NCI-H2081 treated with DMSO at 0.1 percent for 48 hours (cell line): ENCODE results near the gene CA10.

Experiments used
- DNase-seq: peaks from one replicate; lab custom pipeline; 2025; lab: John Stamatoyannopoulos, UW

Gene CA10

GRCh38 chr17:51947160-51947735 is 211.3 kb downstream of the CA10 start:
- DNase-seq = no peak

GRCh38 chr17:51946311-51946710 is 212.2 kb downstream of the CA10 start:
- no peak for DNase-seq

- DNase-seq = no peak
Observed at GRCh38 chr17:51941272-51941671, 217.2 kb downstream of the CA10 start.

DNA sequence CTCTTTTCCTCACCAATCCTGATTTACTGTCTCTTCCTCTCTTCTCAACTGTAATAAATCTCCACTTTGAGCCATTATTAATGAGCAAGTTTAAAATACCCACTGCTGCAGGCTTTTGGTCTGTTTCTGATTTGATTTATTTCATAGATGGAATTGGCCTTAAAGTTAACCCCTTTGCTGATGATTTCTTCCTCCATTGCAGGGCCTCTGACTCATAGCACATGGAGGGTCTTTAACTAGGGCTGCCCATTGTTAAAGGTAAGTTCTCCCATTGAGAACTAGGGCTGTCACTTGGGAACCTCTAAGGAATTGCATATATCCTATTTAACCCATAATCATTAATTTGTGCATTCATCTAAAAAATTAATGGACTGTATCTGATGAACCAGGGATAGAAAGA is 221.2 kb downstream of the CA10 start:
- no peak for DNase-seq

- DNase-seq = no peak
Observed at GRCh38 chr17:51935477-51935876, 223.0 kb downstream of the CA10 start.

DNA sequence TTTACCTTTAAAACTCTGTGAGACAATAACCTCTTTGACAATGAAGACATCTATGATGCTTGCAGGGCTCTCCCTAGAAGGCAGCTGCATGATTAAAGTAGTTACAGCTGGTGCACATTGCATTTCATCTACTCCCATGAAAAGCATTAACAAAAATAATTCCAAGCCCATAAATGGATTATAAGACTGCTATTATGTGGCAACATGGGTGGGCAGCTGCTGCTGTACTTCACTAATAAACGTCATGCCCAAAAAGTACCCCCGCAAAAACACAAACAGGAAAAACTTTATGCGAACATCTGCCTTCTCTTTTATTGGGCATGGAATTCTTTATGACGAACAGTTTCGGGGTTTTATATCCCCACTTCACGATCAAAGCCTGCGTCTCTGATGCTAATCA is 224.9 kb downstream of the CA10 start:
- DNase-seq = no peak

DNA sequence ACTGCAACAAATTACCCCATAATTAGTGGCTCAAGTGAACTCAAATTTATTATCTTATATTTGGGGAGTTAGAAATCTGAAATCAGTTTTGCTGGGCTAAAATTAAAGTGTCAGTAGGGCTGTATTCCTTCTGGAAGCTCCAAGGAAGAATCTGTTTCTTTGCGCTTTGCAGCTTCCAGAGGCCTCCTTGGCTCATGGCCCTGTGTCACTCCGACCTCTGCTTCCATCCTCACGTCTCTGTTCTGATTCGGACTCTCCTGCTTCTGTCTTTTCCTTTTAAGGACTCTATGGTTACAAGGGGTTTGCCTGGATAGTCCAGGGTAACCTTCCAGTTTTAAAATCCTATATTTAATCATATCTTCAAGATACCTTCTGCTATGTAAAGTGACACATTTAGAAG is 232.1 kb downstream of the CA10 start:
- no peak for DNase-seq

DNA sequence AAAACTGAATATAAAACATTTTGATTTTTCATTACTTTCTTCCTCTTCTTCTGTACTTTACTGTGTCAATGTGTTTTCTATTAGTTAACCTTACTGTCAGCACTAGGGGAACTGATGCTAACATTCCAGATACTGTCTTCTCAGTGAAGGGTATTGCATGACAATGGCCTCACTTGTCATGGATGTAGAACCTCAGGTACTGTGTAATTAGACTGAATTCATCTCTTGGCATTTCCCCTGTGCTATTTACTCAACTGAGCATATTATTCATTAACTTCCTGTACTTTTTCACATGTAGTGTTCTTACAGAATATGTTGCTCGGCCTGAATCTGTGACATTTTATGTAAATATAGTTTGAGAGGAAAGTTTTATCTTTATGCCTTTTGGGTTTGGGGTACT is 237.0 kb downstream of the CA10 start:
- no peak for DNase-seq

DNA sequence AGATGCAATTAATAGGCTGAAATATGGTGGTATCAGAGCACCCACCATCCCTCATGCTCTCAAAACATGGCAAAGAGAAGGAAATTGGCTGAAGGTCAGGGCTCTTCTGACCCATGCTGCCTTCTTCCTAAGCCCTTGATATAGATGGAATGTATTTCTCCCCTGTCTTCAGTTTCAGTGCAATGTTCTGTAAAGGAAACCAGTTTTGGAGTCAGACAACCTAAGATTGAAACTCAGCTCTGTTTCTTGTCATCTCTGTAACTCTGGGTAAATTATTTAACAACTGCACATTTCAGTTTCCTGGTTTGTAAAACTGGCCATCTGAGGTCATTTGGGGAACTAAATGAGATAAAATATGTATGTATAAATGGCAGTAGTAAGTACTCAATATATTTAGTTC is 243.9 kb downstream of the CA10 start:
- no peak for DNase-seq

DNA sequence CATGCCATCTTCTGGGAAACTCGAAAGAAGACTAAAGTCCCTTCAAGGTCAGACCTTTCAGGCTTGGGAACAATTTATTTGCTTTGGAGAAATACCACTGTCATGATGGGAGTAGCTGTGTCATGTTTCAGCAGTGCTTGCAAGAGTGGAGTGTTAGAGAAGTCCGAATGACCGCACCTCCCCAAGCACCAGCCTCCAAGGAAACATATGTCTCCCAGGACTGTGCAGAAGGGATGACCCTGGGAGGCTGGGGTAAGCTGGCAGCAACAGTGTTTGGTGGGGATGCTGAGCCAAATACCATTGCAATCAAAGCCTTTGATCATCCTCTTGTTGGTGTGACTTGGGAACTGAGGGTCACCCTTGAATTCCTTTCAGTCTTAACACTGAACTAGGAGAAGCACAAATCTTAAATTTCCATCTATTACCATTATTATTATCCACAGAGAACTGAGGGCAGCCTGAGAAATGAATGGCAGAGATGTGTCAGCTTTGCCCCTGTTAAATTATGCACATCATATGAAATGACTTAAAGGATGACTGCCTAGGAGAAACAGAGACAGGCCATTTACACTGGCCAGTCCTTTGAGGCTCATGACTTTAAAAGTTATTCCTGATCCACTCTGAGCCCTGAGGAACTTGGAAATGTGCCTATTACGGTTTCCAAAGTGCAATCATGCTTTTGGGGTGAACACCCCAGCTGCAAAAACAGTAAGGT is 244.9 kb downstream of the CA10 start:
- no peak for DNase-seq

DNA sequence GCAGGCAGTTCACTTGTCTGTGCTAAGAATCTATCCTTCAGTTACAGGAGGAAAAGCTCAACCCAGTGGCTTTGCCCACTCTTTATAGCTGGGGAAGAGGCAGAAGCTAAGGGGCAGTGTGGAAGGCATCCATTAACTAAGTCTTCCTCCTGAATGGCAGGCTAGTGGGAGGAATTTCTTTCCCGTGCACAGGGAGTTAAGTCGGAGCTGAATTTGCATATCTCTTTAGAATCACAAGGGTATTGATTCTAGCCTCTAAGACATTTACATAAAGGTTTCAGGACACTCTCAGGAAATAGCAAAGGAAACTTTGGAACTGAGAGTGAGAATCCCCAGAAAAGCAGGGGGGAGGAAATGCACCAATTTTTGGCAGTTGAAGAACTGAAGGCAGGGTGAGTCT is 245.6 kb downstream of the CA10 start:
- DNase-seq = no peak

DNA sequence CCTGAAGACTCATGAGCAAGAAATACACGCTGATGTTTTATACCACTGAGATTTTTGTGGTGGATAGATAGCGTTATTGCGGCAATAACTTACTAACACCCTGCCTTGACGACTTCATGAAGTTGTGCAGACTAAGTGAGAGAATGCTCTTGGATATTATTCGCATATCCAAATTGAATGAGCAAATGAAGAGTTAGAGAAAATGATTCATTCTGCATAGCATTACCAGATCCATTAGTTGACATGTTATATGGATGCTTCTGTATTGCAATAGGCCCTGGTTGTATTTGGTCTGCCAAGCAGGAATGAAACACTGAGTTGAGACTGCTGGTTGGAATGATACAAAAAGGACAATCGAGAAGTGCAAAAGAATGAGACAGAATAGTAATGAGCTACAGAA is 247.3 kb downstream of the CA10 start:
- DNase-seq = no peak

- DNase-seq = no peak
Observed at GRCh38 chr17:51909971-51910370, 248.5 kb downstream of the CA10 start.

- DNase-seq = no peak
Observed at GRCh38 chr17:51908841-51909537, 249.5 kb downstream of the CA10 start.

DNA sequence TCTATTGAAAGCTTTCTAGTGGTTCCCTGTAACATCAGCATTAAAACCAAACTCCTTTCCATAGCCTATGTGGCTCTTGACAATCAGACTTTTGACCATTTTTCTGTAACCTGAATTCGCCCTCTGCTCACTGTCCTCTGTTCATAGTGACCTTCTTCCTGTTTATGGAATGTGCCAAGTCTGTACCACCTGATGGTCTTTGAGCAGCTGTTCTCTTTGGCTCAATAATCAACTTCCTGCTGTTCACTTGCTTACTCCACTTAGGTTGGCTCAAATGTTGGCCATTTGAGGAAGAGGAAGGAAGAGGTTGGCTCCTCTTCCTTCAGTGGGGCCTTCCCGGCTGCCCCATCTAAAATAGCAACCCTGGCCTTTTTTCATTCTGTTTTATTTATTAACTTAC is 251.5 kb downstream of the CA10 start:
- no peak for DNase-seq

GRCh38 chr17:51904379-51904778 is 254.1 kb downstream of the CA10 start:
- DNase-seq = no peak

DNA sequence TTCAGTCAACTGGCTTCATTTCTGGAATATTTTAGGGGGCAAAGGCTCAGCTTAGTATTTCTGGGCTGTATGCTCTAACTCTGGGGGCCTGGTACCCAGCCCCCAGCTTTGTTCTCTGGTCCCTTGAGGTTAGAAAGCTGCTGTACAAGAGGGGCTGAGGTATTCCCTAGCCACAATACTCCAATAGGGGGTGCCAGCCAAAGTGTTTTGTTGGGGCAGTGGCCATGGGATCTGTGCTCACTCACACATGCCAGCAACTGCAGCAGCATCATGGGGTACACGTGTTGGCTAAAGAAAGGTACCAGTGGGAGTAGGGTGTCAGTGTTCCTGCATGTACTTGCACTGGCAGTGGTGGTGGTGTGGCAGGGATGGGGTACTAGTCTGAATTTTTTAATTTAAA is 257.3 kb downstream of the CA10 start:
- DNase-seq = no peak

DNA sequence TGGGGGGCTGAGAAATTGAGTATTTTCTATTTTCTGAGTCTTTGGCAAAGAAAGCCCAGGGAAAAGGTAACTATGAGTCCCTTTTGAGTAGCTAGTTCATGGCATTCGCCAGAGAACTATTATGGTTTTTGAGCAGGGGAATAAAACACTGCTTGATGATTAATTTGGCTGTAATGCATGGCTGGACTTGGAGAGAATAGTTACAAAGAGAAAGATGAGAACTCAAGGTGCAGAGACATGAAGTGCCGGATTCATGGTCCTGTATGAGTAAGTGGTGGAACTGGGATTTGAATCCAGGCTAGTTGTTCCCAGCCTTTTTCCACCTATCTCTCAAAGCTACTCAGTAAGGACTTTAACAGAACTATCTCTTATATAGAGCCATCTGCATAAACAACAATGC is 266.6 kb downstream of the CA10 start:
- DNase-seq = no peak

DNA sequence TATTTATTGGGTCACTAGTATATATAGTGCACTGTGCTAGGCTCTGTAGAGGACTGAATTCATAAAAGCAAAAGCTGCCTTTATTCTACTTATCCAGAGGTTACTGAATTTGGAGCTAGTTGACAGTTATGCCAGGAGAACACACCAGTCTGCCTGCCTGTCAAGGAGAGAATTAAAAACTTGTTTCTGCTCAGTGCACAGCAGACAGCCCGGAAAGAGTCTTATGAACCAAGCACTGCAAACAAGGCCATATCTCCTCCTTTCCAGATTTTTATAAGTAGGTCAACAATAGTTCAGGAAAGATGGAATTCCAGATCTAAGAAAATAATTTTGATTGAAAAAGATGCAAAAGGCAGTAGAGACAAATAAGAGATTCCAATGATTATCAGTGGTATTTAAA is 267.8 kb downstream of the CA10 start:
- no peak for DNase-seq

DNA sequence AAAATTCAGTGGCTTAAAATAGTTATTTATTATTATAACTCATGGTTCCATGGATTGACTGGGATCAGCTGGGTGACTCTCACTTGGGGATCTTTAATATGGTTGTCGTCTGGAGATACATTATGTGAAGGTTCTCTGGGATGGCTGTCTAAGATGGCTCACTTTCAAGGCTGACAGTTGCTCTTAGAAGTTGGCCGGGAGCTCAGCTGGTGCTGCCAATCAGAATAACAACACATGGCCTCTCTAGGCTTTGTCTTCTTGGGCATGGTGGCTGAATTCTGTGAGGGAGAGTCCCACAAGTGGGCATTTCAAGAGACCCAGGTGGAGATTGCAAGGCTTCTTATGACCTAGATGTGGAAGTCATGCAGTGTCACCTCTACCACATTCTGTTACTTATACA is 269.7 kb downstream of the CA10 start:
- DNase-seq = no peak

DNA sequence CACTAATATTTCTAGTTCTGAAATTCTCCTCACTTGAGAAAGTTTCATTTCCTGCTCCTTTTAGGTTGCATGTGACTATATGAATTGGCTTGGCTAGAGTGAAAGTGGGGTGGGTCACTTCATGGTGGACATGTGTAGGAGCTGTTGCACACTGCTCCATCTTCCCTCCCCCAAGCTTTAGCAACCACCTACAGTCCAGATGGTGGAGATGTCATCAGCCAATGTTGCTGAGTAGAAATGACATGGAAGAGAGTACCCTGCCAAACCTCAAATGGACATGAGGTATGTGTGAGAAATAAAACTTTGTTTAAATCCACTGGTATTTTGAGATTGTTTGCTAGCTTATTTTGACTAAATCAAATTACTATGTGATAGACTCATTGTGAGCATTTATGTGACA is 281.5 kb downstream of the CA10 start:
- DNase-seq = no peak

GRCh38 chr17:51873302-51873701 is 285.2 kb downstream of the CA10 start:
- no peak for DNase-seq

GRCh38 chr17:51869387-51869786 is 289.1 kb downstream of the CA10 start:
- DNase-seq = no peak
